Natural killer cell (primary cell): ENCODE data around the gene ERBB4. TPM values are rescaled to one million over a fixed set of nuclear protein-coding genes. Genes with fewer than 3 reads are reported as not detected.

Experiments used
- ATAC-seq, 3 donors: fragments of 150-1000 bp in 2 of 3; fragments of 200-7000 bp in 1 of 3; cut with Tn5 transposase; 1 replicate in 1 of 3; 2 replicates in 2 of 3; pipeline ENCODE4 v1.10.0; 2021; ENCODE audit warnings: mild to moderate bottlenecking in 2 of 3, moderate library complexity in 2 of 3
- DNase-seq, 2 donors: peaks; one replicate each; pipeline versions ENCODE4 v3.0.0 to v3.0.0-alpha.2; 2013 to 2021; ENCODE audit warnings: mixed read lengths in 1 of 2
- H3K27ac ChIP-seq: one replicate; pipeline ENCODE4 v1.5.1; 2013; ENCODE audit warnings: mild to moderate bottlenecking, low read length
- H3K27me3 ChIP-seq: one replicate; pipeline ENCODE4 v1.6.1; 2013; ENCODE audit warnings: low read length; ENCODE audit not compliant: control insufficient read depth, insufficient read depth
- H3K36me3 ChIP-seq: one replicate; pipeline ENCODE4 v1.6.1; 2013; ENCODE audit warnings: low read length; ENCODE audit not compliant: control insufficient read depth, insufficient read depth
- H3K4me1 ChIP-seq: one replicate; pipeline ENCODE4 v1.6.1; 2013; ENCODE audit warnings: low read length; ENCODE audit not compliant: control insufficient read depth, insufficient read depth
- H3K4me3 ChIP-seq: one replicate; pipeline ENCODE4 v1.5.1; 2013; ENCODE audit warnings: low read length
- H3K9me3 ChIP-seq: one replicate; pipeline ENCODE4 v1.6.1; 2013; ENCODE audit warnings: low read length; ENCODE audit not compliant: control insufficient read depth, insufficient read depth
- H3K27ac Mint-ChIP-seq, 2 donors: one replicate each; pipeline ENCODE4 v1.8.0; 2022; ENCODE audit warnings: mild to moderate bottlenecking in 2 of 2, mixed read lengths in 2 of 2, moderate library complexity in 1 of 2
- H3K27me3 Mint-ChIP-seq, 2 donors: one replicate each; pipeline ENCODE4 v1.8.0; 2022; ENCODE audit warnings: low read depth in 2 of 2, mixed read lengths in 2 of 2
- H3K36me3 Mint-ChIP-seq: one replicate; pipeline ENCODE4 v1.8.0; 2022; ENCODE audit warnings: mixed read lengths
- H3K4me1 Mint-ChIP-seq, 2 donors: one replicate each; pipeline ENCODE4 v1.8.0; 2022; ENCODE audit warnings: mixed read lengths in 2 of 2
- H3K4me3 Mint-ChIP-seq: one replicate; pipeline ENCODE4 v1.8.0; 2022; ENCODE audit warnings: mild to moderate bottlenecking, moderate library complexity, mixed read lengths
- H3K9me3 Mint-ChIP-seq, 2 donors: one replicate each; pipeline ENCODE4 v1.8.0; 2022; ENCODE audit warnings: mixed read lengths in 2 of 2
- WGBS: methylation state at CpG from one replicate; pipeline ENCODE4 v1.1.7; 2013; ENCODE audit warnings: missing lambda C conversion rate; ENCODE audit not compliant: insufficient coverage; 5-methylcytosine and 5-hydroxymethylcytosine counted together
- intact Hi-C: fragments of 100-400 bp; cut with micrococcal nuclease; formaldehyde crosslinking; loops from one replicate; pipeline ENCODE4 v1.14.2; 2022
- total RNA-seq, 4 donors: library from RNA; stranded (reverse); fragments of 120-200 nt in 1 of 4; gene quantifications; one replicate each; pipeline versions ENCODE4 v1.2.3 to v1.2.4, GENCODE V29; 2013 to 2022
- TF ChIP-seq, protein P1 (sequence below): fragments of 200-600 bp; IDR thresholded peaks from one replicate; pipeline ENCODE4 v1.8.0; 2022; ENCODE audit warnings: antibody characterized with exemption

ERBB4 gene
- total RNA-seq, 3 donors from 2014 or later (not counting 1 experiment from before 2014, with no cell fraction given) = 0.08 TPM; not detected in 2

DNA sequence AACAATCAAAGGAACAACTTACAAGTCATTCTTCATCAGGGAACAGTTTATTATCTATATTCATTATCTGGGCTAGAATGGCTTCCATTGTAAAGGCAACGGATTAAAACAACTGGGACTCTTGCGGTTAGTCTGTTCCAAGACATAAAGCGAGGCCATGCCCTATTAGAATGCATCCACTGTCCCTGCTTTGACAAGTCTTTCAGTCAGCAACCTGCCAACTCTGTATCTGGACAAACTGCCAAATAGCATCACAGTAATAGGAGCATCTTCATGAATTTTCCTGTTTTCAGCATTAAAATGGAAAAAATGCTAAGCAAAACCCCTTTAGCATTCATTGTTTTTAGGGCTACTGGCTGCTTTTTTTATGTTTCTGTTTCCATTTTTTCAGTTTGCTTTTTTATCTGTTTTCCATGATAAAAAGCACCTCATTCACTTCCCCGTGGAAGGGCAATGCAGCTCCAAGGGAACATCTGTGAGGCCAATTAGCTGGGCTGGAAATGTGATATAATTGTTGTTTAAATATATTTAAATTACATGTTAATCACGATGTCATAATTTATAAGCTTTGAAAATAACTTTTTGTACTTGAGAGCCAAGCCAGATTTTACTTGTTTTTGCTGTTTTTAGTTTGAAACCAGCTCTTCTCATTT is 1147.9 kb downstream of the ERBB4 start:
- Histone ChIP-seq H3K4me3 (no peak overlapping the region), H3K36me3 (no peaks in the 10 kb centered on the region), H3K27me3 (no peaks in the 10 kb centered on the region), H3K9me3 (no peaks in the 10 kb centered on the region), H3K4me1 (no peaks in the 10 kb centered on the region), H3K27ac (no peak overlapping the region)
- no peak for DNase-seq
- ATAC-seq = no peak
- no peak overlapping the region for H3K27ac Mint-ChIP-seq
- H3K9me3 Mint-ChIP-seq = peaks cover 3 to 7% of the 10 kb centered on the region in 2 donors
- intact Hi-C loops = no loop called here
- WGBS = 88% methylated on average over 3 of the region's 5 CpGs
- H3K4me3 Mint-ChIP-seq = no peak overlapping the region
- H3K4me1 Mint-ChIP-seq = no peaks in the 10 kb centered on the region
- H3K36me3 Mint-ChIP-seq = no peaks in the 10 kb centered on the region
- H3K27me3 Mint-ChIP-seq = no peaks in the 10 kb centered on the region
- TF ChIP-seq, protein P1, sequence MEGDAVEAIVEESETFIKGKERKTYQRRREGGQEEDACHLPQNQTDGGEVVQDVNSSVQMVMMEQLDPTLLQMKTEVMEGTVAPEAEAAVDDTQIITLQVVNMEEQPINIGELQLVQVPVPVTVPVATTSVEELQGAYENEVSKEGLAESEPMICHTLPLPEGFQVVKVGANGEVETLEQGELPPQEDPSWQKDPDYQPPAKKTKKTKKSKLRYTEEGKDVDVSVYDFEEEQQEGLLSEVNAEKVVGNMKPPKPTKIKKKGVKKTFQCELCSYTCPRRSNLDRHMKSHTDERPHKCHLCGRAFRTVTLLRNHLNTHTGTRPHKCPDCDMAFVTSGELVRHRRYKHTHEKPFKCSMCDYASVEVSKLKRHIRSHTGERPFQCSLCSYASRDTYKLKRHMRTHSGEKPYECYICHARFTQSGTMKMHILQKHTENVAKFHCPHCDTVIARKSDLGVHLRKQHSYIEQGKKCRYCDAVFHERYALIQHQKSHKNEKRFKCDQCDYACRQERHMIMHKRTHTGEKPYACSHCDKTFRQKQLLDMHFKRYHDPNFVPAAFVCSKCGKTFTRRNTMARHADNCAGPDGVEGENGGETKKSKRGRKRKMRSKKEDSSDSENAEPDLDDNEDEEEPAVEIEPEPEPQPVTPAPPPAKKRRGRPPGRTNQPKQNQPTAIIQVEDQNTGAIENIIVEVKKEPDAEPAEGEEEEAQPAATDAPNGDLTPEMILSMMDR = no peak

GRCh38 chr2:211387734-211388133 is 1150.9 kb downstream of the ERBB4 start:
- no peak for ATAC-seq
- Mint-ChIP-seq H3K9me3 (peaks cover 0 to 3% of the 10 kb centered on the region in 2 donors), H3K4me3 (no peak overlapping the region), H3K4me1 (no peaks in the 10 kb centered on the region), H3K36me3 (no peaks in the 10 kb centered on the region), H3K27me3 (no peaks in the 10 kb centered on the region), H3K27ac (no peak overlapping the region)
- H3K36me3 ChIP-seq = no peaks in the 10 kb centered on the region
- intact Hi-C loops = no loop called here
- H3K4me3 ChIP-seq = no peak overlapping the region
- H3K4me1 ChIP-seq = no peaks in the 10 kb centered on the region
- no peaks in the 10 kb centered on the region for H3K27me3 ChIP-seq
- TF ChIP-seq, protein P1 = no peak
- no peaks in the 10 kb centered on the region for H3K9me3 ChIP-seq
- H3K27ac ChIP-seq = no peak overlapping the region
- DNase-seq = no peak
- WGBS = 68% methylated on average over 5 of the region's 6 CpGs

DNA sequence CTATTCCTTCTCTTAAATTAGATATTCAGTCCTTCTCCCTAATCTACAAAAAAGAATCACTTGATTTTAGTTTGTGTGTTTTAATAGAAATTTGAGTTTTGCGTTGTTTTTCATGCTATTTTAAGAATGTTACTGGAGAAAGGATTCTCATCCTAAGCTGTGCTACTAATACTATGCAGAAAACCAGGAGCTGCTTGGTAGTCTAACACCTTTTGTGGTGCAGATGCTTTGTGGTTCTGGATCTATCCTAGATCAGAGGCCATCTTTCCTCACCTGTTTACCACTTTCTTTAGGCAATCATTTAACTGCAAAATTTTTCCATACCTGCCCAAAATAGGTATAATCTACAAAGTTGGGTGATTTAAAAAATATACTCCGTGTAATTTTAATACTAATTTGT is 1158.6 kb downstream of the ERBB4 start:
- Mint-ChIP-seq H3K4me1 (no peaks in the 10 kb centered on the region), H3K9me3 (peaks cover 3 to 6% of the 10 kb centered on the region in 2 donors), H3K4me3 (no peak overlapping the region), H3K27me3 (no peaks in the 10 kb centered on the region), H3K27ac (no peak overlapping the region), H3K36me3 (no peaks in the 10 kb centered on the region)
- WGBS = no CpG with 5 or more reads among the region's 2 CpGs
- Histone ChIP-seq H3K36me3 (no peaks in the 10 kb centered on the region), H3K27me3 (no peaks in the 10 kb centered on the region), H3K4me3 (no peak overlapping the region), H3K4me1 (no peaks in the 10 kb centered on the region), H3K27ac (no peak overlapping the region), H3K9me3 (no peaks in the 10 kb centered on the region)
- DNase-seq = no peak
- intact Hi-C loops = no loop called here
- no peak for ATAC-seq
- TF ChIP-seq, protein P1 = no peak

- H3K36me3 Mint-ChIP-seq = no peaks in the 10 kb centered on the region
- intact Hi-C loops = no loop called here
- no peak overlapping the region for H3K4me3 Mint-ChIP-seq
Observed at GRCh38 chr2:211376410-211376809, 1162.2 kb downstream of the ERBB4 start.

More at GRCh38 chr2:211376410-211376809, 1162.2 kb downstream of the ERBB4 start:
- Histone ChIP-seq H3K9me3 (no peaks in the 10 kb centered on the region), H3K27me3 (no peaks in the 10 kb centered on the region), H3K36me3 (no peaks in the 10 kb centered on the region), H3K27ac (no peak overlapping the region), H3K4me1 (no peaks in the 10 kb centered on the region), H3K4me3 (no peak overlapping the region)
- DNase-seq (no peak), ATAC-seq (no peak)
- TF ChIP-seq, protein P1 = no peak
- Mint-ChIP-seq H3K9me3 (peaks cover 7 to 8% of the 10 kb centered on the region in 2 donors), H3K27me3 (no peaks in the 10 kb centered on the region), H3K4me1 (no peaks in the 10 kb centered on the region), H3K27ac (no peak overlapping the region)
